Daoy (cell line): Measurements from ENCODE around the gene PES1. TPM values are rescaled to one million over a fixed set of nuclear protein-coding genes. Genes with fewer than 3 reads are reported as not detected.
"Not testable (repeated sequence)": the region's sequence is repeated elsewhere in the genome, so short reads cannot be mapped to it uniquely, and the experiment has no call there.

Experiments used
- DNase-seq: peaks from one replicate; pipeline ENCODE4 v3.0.0-alpha.2; 2015; ENCODE audit warnings: low read depth
- total RNA-seq: library from RNA; depleted of rRNA; stranded (reverse); fragments of >200 nt; shearing (Covaris generic); gene quantifications from 2 replicates; pipeline ENCODE4 v1.2.3, GENCODE V29; 2014; rRNA removed

The PES1 gene
- total RNA-seq, 1 experiment from 2014 or later, result 162 TPM

DNA sequence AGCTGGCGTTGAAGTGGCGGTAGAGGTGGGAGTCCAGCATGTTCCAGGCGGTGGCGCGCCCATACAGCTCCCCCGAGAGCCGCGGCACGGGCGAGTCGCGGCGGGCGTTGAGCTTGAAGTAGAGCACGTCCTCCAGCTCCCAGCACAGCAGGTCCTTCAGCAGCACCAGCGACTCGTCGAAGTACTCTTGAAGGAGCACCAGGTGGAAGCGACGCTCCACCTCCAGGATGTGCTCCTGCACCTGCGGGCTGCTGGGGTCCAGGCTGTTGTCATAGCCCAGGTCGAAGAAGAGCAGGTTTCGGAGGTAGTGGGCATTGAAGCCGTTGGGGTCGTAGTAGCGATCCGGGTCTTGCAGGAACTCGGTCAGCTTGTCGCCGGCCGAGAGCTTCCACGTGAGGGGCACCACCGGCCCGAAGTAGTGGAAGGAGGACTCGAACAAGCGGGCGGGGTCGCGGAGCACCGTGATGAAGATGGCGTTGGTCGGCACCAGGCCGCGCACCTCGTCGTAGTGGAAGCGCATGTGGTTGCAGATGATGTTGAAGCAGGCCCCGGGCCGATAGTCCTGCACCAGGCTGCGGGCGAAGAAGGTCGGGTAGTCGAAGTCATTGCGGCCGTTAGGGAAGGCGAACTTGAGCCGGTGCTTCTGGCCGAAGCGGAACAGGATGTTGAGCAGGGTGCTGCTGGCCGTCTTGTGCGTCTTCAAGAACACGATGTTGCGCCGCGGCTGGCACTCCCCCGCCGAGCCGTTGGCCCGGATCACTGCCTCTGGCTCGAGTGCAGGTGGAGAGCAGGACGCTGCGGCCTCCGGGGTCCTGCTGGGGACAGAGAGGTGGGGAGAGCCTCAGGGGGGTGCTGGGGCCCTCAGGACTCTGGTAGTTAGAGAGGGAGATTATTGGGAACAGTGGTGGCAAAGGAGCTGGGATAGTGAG lies 36.2 kb downstream of the PES1 start:
- DNase-seq, result no peak

DNA sequence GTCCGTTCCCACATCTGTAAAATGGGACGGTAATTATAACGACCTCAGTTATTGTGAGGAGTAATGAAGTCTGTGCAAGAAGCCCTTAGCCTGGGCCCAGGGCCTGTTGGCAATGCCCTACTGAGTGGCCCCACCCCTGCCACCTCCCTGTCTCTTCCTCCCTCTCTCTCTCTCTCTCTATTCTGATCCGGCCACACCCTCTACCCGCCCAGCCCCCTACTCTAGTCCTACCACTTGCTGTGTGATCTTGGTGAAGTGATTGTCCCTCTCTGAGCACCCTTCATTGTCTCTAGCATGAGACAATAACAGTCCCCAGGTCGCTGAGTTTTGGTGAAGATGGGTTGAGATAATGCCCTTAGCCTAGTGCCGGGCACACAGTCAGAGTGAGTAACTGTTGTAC lies 37.7 kb downstream of the PES1 start:
- DNase-seq, result no peak

DNA sequence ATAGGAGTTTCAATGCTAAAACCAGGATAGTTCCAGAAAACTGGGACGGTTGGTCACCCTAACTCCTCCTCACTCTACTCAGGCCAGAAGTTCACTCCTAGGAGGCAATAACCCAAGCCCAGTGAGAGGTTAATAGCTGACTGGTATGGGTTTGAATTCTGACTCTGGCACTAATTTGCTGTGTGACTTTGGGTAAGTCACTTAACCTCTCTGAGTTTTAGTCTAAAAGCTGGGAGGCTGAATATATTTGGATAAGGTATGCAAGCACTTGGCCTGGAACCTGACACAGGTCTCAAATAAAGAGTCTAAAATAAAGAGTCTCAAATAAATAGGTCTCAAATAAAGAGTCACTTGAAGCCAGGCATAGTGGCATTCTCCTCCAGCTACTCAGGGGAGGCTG lies 39.0 kb downstream of the PES1 start:
- no peak for DNase-seq

- not testable (repeated sequence) for DNase-seq
These were observed 39.9 kb downstream of the PES1 start for GRCh38 chr22:30551813-30552212.

DNA sequence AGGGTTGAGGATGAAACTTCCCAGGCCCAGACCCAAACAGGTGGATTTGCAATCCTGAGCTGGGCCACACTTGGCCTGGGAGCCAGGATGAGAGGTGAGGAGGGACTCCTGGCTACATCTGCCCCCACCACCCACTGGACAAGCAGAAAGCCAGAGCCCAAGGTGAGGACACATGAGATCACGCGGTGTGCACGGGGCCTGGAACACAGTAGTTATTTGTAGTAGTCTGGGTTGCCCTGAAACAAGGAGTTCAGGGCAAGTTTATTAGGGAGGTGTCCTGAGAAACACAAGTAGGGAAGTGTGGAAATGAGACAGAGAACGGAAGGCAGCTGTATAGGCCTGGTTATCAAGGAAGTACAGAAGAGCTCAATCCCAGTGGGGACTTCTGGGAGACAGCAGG lies 44.5 kb downstream of the PES1 start:
- no peak for DNase-seq

GRCh38 chr22:30546616-30547015 lies 45.1 kb downstream of the PES1 start, which contains the start of gene SEC14L6:
TSS of gene SEC14L6 (minus strand) at chr22:30546741. CDS start at chr22:30546682, 59 bp downstream.
- no peak for DNase-seq

DNA sequence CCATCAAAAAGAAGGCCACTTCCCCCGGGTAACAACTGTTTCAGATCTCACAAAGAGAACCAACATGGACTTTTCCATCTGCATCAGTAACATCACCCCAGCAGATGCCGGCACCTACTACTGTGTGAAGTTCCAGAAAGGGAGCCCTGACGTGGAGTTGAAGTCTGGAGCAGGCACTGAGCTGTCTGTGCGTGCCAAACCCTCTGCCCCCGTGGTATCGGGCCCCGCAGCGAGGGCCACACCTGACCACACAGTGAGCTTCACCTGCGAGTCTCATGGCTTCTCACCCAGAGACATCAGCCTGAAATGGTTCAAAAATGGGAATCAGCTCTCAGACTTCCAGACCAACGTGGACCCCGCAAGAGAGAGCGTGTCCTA lies 48.9 kb downstream of the PES1 start:
- DNase-seq, result no peak

GRCh38 chr22:30541961-30542810 lies 49.5 kb downstream of the PES1 start:
- DNase-seq, result no peak

DNA sequence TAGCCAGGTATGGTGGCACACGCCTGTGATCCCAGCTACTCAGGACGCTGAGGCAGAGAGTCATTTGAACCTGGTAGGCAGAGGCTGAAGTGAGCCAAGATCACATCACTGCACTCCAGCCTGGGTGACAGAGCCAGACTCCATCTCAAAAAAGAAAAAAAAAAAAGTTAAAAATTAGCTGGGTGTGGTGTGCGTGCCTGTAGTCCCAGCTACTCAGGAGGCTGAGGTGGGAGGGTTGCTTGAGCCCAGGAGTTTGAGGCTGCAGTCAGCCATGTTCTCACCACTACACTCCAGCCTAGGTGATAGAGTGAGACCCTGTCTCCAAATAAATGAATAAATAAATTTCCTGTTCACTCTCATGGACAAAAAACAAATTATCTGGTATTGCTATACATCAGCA lies 50.2 kb downstream of the PES1 start:
- DNase-seq, result not testable (repeated sequence)

- DNase-seq, result no peak
These were observed 52.3 kb downstream of the PES1 start for GRCh38 chr22:30539368-30539767.

- peak; percentile 64 for DNase-seq
These were observed 53.4 kb downstream of the PES1 start for GRCh38 chr22:30538280-30538679.

- no peak for DNase-seq
These were observed 54.5 kb downstream of the PES1 start for GRCh38 chr22:30537083-30537731.

DNA sequence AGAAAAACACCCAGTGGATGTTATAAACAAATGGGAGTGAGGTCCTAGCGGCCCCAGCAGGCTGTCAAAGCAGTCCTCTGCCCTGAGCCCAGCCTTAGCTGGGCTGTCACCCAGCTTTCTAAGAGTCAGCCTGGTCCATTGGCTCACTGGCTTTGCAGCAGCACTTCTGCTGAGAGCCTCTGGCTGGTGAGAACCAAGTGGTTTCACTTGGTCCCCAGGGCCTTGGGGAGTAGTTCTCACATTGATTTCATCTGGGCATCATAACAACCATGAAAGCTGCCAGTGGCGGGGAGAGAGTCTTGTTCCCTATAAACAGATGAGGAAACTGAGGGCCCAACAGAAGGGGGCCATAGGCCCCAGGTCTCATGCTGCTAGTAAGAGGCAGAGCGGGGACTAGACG lies 56.5 kb downstream of the PES1 start:
- DNase-seq, result no peak

DNA sequence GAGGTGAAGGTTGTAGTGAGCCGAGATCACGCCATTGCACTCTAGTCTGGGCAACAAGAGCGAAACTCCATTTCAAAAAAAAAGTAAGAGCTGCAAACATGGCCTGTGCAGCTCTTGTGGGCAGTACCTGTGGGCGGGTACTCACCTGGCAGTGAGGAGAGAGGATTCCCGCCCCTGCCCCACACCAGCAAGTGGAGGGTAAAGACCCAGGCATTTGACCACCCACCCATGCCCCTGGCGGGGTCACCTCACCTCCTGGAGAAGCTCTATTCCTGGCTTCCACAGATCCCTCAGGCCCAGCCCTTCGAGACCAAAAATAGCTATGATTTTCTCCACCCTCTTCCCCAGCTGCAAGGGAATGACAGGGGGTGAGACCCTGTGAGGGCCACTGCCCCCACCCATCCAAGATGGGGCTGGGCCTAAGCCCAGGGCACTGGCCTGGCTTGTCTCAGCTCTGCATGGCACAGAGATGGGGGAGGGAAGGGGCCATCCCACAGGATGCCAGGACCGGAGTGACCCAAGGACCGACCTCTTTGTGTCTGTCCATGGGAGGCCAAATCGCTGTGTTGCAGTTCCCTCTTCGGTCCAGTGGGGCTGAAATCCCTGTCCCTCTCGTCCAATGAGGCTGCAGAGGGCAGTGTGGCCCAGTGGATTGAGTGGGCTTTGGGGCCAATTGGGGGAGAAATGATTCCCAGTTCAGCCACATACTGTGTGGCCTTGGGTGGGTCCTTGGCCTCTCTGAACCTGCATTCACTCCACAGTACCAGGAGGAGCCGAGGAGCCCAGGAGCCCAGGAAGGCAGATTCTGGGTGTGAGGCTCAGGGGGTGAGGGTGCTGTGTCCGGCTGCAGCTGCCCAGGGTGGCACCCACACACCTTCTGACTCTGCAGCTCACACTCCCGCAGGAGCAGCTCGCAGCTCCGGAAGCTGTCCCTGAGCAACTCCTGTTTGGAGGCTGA lies 59.8 kb downstream of the PES1 start:
- no peak for DNase-seq

- no peak for DNase-seq
These were observed 65.1 kb downstream of the PES1 start for GRCh38 chr22:30526656-30527055.

Other genes starting within 250 kb of the PES1 start
- 29.4 and 66.6 TPM in 2 replicates for gene SF3A1, start 235.0 kb downstream of the PES1 start, total RNA-seq
- gene CCDC157, start 234.9 kb downstream of the PES1 start, total RNA-seq, result 1.5 and 2.7 TPM in 2 replicates
- 9.8 and 19.2 TPM in 2 replicates for gene RNF215, start 204.5 kb downstream of the PES1 start, total RNA-seq
- 9.5 and 12.7 TPM in 2 replicates for gene SEC14L2, start 194.9 kb downstream of the PES1 start, total RNA-seq
- gene MTFP1, start 166.1 kb downstream of the PES1 start, total RNA-seq, result 57.8 and 84.1 TPM in 2 replicates
- not detected in 2 replicates for gene SEC14L3, start 119.9 kb downstream of the PES1 start, total RNA-seq
- gene SEC14L4, start 86.2 kb downstream of the PES1 start, total RNA-seq, result 0.09 and 0.17 TPM in 2 replicates
- 0.03 and 0.06 TPM in 2 replicates for gene SEC14L6, start 45.2 kb downstream of the PES1 start, total RNA-seq
- gene GAL3ST1, start 17.2 kb downstream of the PES1 start, total RNA-seq, result 0.12 and 0.29 TPM in 2 replicates
- 0.12 and 2.0 TPM in 2 replicates for gene TCN2, start 15.3 kb upstream of the PES1 start, total RNA-seq
- gene SLC35E4, start 43.9 kb upstream of the PES1 start, total RNA-seq, result 8.2 and 11.4 TPM in 2 replicates
- gene DUSP18, start 76.0 kb upstream of the PES1 start, total RNA-seq, result 4.3 and 7.0 TPM in 2 replicates
- gene OSBP2, start 103.0 kb upstream of the PES1 start, total RNA-seq, result 0.60 and 0.97 TPM in 2 replicates